SU-DHL-6 (cell line): ENCODE data around the gene SCT.

Source experiments
- H2AFZ ChIP-seq: fragments of 200-600 bp; sonication (generic); 2 replicates; pipeline ENCODE4 v1.6.1; 2014; ENCODE audit warnings: low read depth, mild to moderate bottlenecking, moderate library complexity, mixed read lengths, antibody characterized with exemption, low read length; ENCODE audit not compliant: severe bottlenecking
- H3F3A ChIP-seq: fragments of 200-600 bp; shearing (Covaris generic); 2 replicates; pipeline ENCODE4 v1.6.0; 2016; ENCODE audit warnings: antibody characterized with exemption, mild to moderate bottlenecking; ENCODE audit not compliant: insufficient read depth
- H3K27ac ChIP-seq: fragments of 200-600 bp; sonication (generic); 2 replicates; pipeline ENCODE4 v1.5.1; 2016; ENCODE audit warnings: low read depth, mild to moderate bottlenecking, low read length, moderate library complexity, mixed read lengths
- H3K27me3 ChIP-seq: fragments of 200-600 bp; sonication (generic), shearing (Covaris generic); 2 replicates; pipeline ENCODE4 v1.6.0; 2014; ENCODE audit warnings: mild to moderate bottlenecking, low read length
- H3K36me3 ChIP-seq: fragments of 200-600 bp; sonication (generic); 2 replicates; pipeline ENCODE4 v1.6.1; 2014; ENCODE audit warnings: mild to moderate bottlenecking, low read length, mixed read lengths
- H3K4me2 ChIP-seq: fragments of 300-600, 200-600 bp; shearing (Covaris generic), sonication (generic); 2 replicates; pipeline ENCODE4 v1.6.0; 2014; ENCODE audit warnings: low read length, low read depth, mild to moderate bottlenecking; ENCODE audit not compliant: poor library complexity, severe bottlenecking
- H3K4me3 ChIP-seq: fragments of 200-600 bp; sonication (generic); 2 replicates; pipeline ENCODE4 v1.5.1; 2014; ENCODE audit warnings: antibody characterized with exemption, low read length, mild to moderate bottlenecking, mixed read lengths; ENCODE audit not compliant: insufficient read depth, poor library complexity, severe bottlenecking
- H3K79me2 ChIP-seq: fragments of 200-600 bp; sonication (generic); 2 replicates; pipeline ENCODE4 v1.6.1; 2014; ENCODE audit warnings: mild to moderate bottlenecking, low read length, moderate library complexity; ENCODE audit not compliant: insufficient read depth
- H3K9ac ChIP-seq: fragments of 200-600 bp; sonication (generic); 2 replicates; pipeline ENCODE4 v1.7.0; 2014; ENCODE audit warnings: mild to moderate bottlenecking, low read length
- H3K9me2 ChIP-seq: fragments of 200-600 bp; sonication (generic); replicated peaks from 2 replicates; pipeline ENCODE4 v1.6.1; 2014; ENCODE audit warnings: low read length; ENCODE audit not compliant: insufficient read depth
- H3K9me3 ChIP-seq: fragments of 200-600 bp; sonication (generic); 2 replicates; pipeline ENCODE4 v1.6.1; 2014; ENCODE audit warnings: low read length, mixed read lengths; ENCODE audit not compliant: insufficient read depth
- H4K20me1 ChIP-seq: fragments of 200-600 bp; sonication (generic); 2 replicates; pipeline ENCODE4 v1.6.1; 2014; ENCODE audit warnings: low read depth, mild to moderate bottlenecking, antibody characterized with exemption, low read length, moderate library complexity, mixed read lengths
- EZH2phosphoT487 ChIP-seq: fragments of 200-600 bp; sonication (generic), shearing (Covaris generic); conservative IDR thresholded peaks from 2 replicates; pipeline ENCODE4 v1.6.1; 2018; ENCODE audit warnings: mild to moderate bottlenecking, antibody characterized with exemption, low read length, moderate library complexity, mixed read lengths
- TF ChIP-seq, protein P1 (sequence below): fragments of 200-600 bp; sonication (generic); IDR thresholded peaks from one replicate; pipeline ENCODE4 v1.5.1; 2017; ENCODE audit warnings: antibody characterized with exemption, mild to moderate bottlenecking, low read length, moderate library complexity; ENCODE audit not compliant: insufficient read depth, poor library complexity, severe bottlenecking

SCT gene

DNA sequence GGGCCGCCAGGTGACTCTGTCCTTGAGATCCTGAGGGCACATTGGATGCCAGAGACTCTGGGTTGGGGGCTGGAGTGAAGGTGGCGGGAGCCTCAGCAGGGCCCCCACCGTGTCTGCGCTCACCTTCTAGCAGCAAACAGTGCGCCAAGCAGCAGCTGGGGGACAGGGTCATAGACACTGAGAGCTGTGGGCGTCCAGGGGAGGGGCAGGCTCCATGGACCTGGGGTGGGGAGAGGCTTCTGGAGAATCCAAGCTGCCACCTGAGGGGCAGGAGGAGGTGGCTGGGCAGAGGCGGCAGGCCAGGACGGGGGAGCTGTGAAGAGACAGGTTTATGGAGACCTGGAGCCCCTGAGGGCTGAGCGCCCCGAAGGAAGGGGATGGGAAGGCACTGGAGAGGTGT lies 42.7 kb downstream of the SCT start:
- no peak overlapping the region for H2AFZ ChIP-seq
- H3K9me2 ChIP-seq, result no peaks in the 10 kb centered on the region
- H3K36me3 ChIP-seq, result 0 out of 2 replicates have a peak, but pooled peaks cover 5% of the 10 kb centered on the region
- no peak overlapping the region for H3K9ac ChIP-seq
- H3K79me2 ChIP-seq, result peaks cover 30% of the 10 kb centered on the region
- peaks cover 11% of the 10 kb centered on the region; the same call in 1 of the 2 replicates for H4K20me1 ChIP-seq
- no peak overlapping the region for H3K4me3 ChIP-seq
- H3K27me3 ChIP-seq, result no peaks in the 10 kb centered on the region
- no peaks in the 10 kb centered on the region for H3K9me3 ChIP-seq
- TF ChIP-seq, protein P1, sequence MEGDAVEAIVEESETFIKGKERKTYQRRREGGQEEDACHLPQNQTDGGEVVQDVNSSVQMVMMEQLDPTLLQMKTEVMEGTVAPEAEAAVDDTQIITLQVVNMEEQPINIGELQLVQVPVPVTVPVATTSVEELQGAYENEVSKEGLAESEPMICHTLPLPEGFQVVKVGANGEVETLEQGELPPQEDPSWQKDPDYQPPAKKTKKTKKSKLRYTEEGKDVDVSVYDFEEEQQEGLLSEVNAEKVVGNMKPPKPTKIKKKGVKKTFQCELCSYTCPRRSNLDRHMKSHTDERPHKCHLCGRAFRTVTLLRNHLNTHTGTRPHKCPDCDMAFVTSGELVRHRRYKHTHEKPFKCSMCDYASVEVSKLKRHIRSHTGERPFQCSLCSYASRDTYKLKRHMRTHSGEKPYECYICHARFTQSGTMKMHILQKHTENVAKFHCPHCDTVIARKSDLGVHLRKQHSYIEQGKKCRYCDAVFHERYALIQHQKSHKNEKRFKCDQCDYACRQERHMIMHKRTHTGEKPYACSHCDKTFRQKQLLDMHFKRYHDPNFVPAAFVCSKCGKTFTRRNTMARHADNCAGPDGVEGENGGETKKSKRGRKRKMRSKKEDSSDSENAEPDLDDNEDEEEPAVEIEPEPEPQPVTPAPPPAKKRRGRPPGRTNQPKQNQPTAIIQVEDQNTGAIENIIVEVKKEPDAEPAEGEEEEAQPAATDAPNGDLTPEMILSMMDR, result no peak
- TF ChIP-seq EZH2phosphoT487, result no peak
- H3F3A ChIP-seq, result no peaks in the 10 kb centered on the region
- no peak overlapping the region for H3K27ac ChIP-seq
- H3K4me2 ChIP-seq, result no peak overlapping the region

DNA sequence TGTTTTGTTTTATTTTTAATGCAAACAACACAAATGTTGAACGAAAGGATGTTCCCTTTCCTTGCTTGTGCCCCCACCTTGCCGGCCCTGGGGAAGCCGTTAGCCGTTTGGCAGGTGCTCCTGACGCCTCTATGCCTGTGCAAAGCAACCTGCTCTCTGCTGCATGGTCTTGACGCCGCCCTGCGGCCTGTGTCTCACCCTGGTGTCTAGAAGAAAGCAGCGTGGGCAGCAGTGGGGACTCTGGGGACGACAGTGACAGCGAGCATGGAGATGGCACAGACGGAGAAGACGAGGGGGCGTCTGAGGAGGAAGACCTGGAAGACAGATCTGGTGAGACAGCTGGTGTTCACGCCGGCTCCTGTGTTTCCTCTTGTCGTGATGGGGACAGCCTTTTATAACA lies 45.2 kb downstream of the SCT start:
- Histone ChIP-seq H3K4me3 (no peak overlapping the region), H3K9me2 (no peaks in the 10 kb centered on the region), H3K79me2 (peaks cover 56% of the 10 kb centered on the region), H4K20me1 (peaks cover 27% of the 10 kb centered on the region; the same call in 1 of the 2 replicates), H3F3A (no peaks in the 10 kb centered on the region), H3K9me3 (no peaks in the 10 kb centered on the region), H3K27me3 (no peaks in the 10 kb centered on the region), H3K27ac (no peak overlapping the region), H3K9ac (no peak overlapping the region), H2AFZ (no peak overlapping the region), H3K36me3 (no peaks in the 10 kb centered on the region), H3K4me2 (no peak overlapping the region)
- TF ChIP-seq, protein P1, result no peak
- TF ChIP-seq EZH2phosphoT487, result no peak

DNA sequence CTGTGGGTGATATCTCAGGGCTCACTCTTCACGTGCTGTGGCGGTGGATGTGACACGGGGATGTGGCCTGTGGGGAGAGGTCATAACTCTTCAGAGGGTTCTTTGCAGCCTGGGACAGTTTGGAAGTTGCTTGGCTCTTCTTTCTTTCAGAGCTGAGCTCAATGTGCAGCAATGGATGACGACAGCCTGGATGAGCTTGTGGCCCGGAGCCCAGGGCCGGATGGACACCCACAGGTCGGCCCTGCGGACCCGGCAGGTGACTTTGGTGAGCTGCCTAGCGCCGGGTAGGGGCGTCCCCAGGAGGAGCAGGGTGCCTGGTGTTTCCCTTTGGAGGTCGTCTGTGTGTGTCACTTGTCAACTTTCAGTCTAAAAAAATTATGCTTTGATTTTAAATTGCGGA lies 45.6 kb downstream of the SCT start:
- Histone ChIP-seq H3K36me3 (no peaks in the 10 kb centered on the region), H3K9ac (no peak overlapping the region), H3K4me2 (no peak overlapping the region), H2AFZ (no peak overlapping the region), H3K9me3 (no peaks in the 10 kb centered on the region), H3K4me3 (no peak overlapping the region), H3K27me3 (no peaks in the 10 kb centered on the region), H3K79me2 (peaks cover 56% of the 10 kb centered on the region), H3K27ac (no peak overlapping the region), H3K9me2 (no peaks in the 10 kb centered on the region), H4K20me1 (peaks cover 27% of the 10 kb centered on the region; the same call in 1 of the 2 replicates), H3F3A (no peaks in the 10 kb centered on the region)
- TF ChIP-seq, protein P1, result no peak
- no peak for TF ChIP-seq EZH2phosphoT487
